ENCODE measurements around the gene ZNF672.

The ZNF672 gene

DNA sequence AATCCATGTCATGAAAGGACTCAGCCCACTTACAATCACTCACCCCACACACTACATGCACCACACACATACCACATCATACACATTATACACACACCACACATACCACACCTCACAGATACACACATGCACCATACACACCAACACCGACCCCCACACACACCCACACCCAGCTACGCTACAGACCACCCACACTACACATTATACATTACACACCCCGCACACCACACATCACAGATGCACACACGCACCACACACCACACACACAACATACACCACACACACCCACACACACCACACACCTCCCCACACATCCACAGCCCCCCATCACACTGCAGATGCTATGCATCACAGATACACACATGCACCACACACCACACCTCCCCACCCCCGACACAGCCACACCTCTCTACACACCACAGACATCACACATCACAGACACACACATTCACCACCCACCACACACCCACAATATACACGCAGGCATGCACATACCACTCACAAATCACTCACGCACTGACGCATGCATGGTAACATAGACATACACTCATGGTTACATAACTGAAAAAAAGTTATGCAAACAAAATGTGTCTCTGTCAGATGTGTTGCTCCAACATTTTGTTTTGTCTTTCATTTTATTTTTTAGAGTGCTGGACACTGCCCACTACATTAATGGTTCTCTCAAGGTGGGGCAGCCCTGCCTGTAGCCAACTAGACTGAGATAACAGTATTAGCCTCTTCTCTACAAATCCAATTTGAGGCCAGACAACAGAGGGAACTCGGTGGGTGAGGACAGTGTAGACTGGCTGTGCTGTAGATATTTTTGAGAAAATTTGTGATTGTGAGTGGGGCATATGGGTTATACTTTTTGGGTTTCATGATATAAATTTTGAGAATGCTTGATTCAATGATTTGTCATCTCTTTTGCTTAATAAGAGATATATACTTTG, 52.8 kb downstream of the ZNF672 start:
- FAIRE-seq (no peak), DNase-seq (ENCODE audit: insufficient read length, low spot score) (no peak)
- TF ChIP-seq, protein P1, sequence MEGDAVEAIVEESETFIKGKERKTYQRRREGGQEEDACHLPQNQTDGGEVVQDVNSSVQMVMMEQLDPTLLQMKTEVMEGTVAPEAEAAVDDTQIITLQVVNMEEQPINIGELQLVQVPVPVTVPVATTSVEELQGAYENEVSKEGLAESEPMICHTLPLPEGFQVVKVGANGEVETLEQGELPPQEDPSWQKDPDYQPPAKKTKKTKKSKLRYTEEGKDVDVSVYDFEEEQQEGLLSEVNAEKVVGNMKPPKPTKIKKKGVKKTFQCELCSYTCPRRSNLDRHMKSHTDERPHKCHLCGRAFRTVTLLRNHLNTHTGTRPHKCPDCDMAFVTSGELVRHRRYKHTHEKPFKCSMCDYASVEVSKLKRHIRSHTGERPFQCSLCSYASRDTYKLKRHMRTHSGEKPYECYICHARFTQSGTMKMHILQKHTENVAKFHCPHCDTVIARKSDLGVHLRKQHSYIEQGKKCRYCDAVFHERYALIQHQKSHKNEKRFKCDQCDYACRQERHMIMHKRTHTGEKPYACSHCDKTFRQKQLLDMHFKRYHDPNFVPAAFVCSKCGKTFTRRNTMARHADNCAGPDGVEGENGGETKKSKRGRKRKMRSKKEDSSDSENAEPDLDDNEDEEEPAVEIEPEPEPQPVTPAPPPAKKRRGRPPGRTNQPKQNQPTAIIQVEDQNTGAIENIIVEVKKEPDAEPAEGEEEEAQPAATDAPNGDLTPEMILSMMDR (IDR thresholded peaks at IDR 0.05; ENCODE audit: insufficient read depth, missing control alignments): no peak

DNA sequence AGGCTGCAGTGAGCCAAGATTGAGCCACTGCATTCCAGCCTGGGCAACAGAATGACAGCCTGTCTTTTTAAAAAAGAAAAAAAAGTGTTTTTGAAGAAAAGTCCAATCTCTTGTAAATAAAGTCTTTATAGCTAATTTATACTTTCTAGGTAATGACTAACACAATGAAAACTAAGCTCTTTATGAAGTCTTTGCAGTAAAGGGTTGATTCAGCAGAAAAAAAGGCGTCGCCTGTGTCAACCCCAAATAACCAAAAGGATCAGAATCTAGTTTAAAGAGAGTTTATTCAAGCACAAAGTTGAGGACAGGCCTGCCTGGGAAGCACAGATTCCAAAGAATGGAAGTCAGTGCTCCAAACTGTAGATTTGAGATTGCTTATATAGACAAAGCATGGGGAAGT, 53.7 kb downstream of the ZNF672 start:
- FAIRE-seq (no peak), DNase-seq (ENCODE audit: insufficient read length, low spot score) (no peak)
- TF ChIP-seq, protein P1 (IDR thresholded peaks at IDR 0.05; ENCODE audit: insufficient read depth, missing control alignments): no peak

DNA sequence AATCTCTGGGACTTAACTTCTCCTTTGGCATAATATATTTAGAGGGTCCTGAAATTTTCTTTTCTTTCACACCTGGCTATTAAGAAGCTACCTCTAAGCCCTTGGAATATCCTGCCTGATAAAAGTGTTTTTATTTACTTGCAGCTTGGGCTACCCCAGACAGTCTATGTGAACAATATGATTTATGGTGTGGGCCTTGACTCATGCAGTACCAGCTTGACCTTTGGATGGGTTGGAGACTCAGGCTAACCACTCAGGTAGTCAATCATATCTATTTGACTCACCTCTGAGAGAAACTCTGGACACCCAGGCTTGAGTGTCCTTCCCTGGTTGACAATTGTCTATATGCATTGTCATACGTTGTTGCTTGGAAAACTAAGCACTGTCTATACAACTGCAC, 54.6 kb downstream of the ZNF672 start:
- FAIRE-seq: no peak
- no peak for DNase-seq (ENCODE audit: insufficient read length, low spot score)
- TF ChIP-seq, protein P1 (IDR thresholded peaks at IDR 0.05; ENCODE audit: insufficient read depth, missing control alignments): no peak

DNA sequence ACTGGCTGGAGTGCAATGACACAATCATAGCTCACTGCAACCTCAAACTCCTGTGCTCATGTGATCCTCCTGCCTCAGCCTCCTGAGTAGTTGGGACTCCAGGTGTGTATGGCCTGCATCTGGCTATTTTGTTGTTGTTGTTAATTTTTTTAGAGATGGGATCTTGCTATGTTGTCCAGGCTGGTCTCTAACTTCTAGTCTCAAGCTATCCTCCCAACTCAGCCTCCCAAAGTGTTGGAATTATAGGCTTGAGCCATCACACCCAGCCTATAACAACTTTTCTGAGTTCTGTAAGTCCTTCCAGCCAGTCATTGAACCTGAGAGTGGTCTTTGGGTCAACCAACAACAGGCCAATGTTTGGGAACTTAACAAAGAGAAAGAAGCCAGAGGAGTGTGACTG, 56.8 kb downstream of the ZNF672 start:
- TF ChIP-seq, protein P1 (IDR thresholded peaks at IDR 0.05; ENCODE audit: insufficient read depth, missing control alignments): no peak
- FAIRE-seq: no peak
- DNase-seq (ENCODE audit: insufficient read length, low spot score): no peak

DNA sequence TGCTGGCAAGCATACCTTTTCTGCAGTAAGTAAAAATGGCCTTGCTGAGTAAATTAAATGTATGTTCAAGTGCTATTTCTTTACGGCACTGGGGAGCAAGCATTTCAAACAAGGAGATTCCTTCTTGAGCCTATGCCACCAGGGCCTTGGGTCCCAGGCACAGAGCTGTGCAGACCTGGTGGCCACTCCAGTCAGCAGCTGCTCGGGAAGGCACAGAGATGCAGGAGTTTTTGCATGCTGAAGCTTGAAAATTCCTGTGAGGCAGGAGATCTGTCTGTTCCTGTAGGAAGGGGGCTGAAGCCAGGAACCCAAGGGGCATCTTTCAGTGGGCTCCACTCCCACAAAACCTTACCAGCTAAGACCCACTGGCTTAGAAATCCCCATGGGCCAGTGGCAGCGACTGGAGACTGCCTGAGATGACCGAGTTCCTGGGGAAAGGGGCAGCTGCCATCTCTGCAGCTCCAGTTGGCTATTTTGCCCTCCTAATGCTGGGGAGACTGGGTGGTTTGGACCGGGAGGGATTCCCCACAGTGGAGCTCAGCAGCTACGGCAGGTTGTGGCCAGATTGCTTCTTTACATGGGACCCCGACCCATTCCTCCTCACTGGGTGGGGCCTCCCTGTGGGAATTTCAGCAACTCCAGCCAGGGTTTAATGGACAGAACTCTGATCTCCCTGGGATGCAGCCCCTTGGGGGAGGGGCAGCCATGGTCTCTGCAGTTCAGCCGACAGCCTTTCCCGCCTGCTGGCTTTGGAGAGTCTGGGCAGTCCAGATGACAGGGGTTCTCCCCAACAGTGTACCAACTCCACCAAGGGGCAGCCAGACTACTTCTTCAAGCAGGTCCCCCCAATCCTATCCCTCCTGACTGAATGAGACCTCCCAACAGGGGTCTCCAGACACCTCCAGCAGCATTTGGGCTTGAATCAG, 59.7 kb downstream of the ZNF672 start:
- DNase-seq (ENCODE audit: insufficient read length, low spot score) (no peak), FAIRE-seq (no peak)
- TF ChIP-seq, protein P1 (IDR thresholded peaks at IDR 0.05; ENCODE audit: insufficient read depth, missing control alignments): no peak
